A673 (cell line): Measurements from ENCODE around the gene TRIM41.

Source experiments
- CTCF ChIP-seq: fragments of 300-800, 200-600 bp; sonication (generic); conservative IDR thresholded peaks from 2 replicates; pipeline ENCODE4 v1.5.1; 2017; ENCODE audit warnings: low read depth, mild to moderate bottlenecking, antibody characterized with exemption, low read length, moderate library complexity, mixed read lengths
- EZH2 ChIP-seq: fragments of 200-600 bp; sonication (generic); IDR thresholded peaks from 2 replicates; pipeline ENCODE4 v1.6.1; 2017; ENCODE audit warnings: borderline replicate concordance, low read depth, mild to moderate bottlenecking, mixed read lengths, antibody characterized with exemption, low read length; ENCODE audit not compliant: poor library complexity, severe bottlenecking

DNA sequence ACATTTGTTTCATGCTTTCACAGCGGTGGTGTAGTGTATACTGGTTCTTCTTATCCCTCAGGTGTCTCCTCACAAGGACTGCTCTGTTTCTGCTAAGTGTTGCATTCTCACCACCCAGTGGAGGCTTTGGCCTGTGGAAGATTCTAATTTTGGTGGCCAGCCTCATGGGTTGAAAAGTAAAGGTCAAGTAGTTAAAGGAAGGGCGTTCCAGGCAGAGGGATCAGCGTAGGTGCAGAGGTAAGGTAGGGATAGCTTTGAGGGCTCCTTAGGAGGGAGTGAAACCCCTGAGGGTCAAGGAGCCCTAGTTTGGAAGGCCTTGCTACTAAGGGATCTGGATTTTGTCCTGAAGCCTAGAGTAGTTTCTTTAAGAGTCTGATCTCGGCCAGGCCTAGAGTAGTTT lies 25.2 kb downstream of the TRIM41 start:
- no peak for TF ChIP-seq CTCF
- no peak for TF ChIP-seq EZH2
